Thyroid gland (tissue), 4 donors: ENCODE measurements around the gene HSPA1L.

ENCODE experiments used
- POLR2A ChIP-seq, 2 donors: fragments of 450-650 bp; IDR thresholded peaks; one replicate each; pipeline ENCODE4 v1.6.1; 2017; ENCODE audit warnings: antibody characterized with exemption in 2 of 2, mild to moderate bottlenecking in 2 of 2, moderate library complexity in 1 of 2
- TF ChIP-seq, protein P1 (sequence below), 6 experiments: fragments of 200-600 bp in 3 of 6; fragments of 450-650 bp in 3 of 6; sonication (generic) in 3 of 6; IDR thresholded peaks; one replicate each; pipeline ENCODE4 v1.5.1; 2016 to 2019; ENCODE audit warnings: antibody characterized with exemption in 6 of 6, mild to moderate bottlenecking in 2 of 6, inconsistent platforms in 1 of 6, moderate library complexity in 1 of 6

DNA sequence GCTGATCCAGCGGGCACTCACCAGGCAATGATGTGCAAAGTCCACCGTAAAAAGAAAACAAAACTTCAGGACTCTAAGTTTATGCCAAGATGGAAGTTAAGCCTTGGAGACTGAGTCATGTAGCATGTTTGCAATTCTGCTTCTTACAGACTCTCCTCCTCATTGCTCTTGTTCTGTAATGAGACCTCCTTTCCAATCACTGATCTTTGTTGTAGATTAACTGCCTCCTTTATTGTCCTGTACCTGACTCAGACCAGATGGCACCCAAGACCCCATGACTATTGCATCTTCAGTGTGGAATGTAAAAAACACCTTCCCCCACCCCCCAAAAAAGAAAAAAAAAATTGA lies 36.4 kb upstream of the HSPA1L start:
- TF ChIP-seq, protein P1, sequence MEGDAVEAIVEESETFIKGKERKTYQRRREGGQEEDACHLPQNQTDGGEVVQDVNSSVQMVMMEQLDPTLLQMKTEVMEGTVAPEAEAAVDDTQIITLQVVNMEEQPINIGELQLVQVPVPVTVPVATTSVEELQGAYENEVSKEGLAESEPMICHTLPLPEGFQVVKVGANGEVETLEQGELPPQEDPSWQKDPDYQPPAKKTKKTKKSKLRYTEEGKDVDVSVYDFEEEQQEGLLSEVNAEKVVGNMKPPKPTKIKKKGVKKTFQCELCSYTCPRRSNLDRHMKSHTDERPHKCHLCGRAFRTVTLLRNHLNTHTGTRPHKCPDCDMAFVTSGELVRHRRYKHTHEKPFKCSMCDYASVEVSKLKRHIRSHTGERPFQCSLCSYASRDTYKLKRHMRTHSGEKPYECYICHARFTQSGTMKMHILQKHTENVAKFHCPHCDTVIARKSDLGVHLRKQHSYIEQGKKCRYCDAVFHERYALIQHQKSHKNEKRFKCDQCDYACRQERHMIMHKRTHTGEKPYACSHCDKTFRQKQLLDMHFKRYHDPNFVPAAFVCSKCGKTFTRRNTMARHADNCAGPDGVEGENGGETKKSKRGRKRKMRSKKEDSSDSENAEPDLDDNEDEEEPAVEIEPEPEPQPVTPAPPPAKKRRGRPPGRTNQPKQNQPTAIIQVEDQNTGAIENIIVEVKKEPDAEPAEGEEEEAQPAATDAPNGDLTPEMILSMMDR (IDR thresholded peaks at IDR 0.05): no peak
- TF ChIP-seq POLR2A (IDR thresholded peaks at IDR 0.05): no peak
